ENCODE measurements around the gene LAMA5.

LAMA5 gene

DNA sequence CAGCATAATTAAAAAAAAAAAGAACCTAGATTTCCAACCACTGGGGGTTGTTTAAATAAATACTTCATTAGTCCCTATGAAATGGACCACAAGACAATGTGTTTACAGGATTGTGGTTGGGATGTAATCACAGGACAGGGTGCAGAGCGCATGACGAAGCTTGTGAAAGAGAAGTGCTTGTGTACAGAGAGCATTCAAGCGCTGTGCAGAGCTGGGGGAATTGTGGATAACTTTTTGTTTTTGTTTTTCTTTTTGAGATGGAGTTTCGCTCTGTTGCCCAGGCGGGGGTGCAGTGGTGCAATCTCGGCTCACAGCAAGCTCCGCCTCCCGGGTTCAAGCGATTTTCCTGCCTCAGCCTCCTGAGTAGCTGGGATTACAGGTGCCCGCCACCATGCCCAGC lies 22.3 kb downstream of the LAMA5 start:
- no peak for DNase-seq (ENCODE audit: low read depth)

DNA sequence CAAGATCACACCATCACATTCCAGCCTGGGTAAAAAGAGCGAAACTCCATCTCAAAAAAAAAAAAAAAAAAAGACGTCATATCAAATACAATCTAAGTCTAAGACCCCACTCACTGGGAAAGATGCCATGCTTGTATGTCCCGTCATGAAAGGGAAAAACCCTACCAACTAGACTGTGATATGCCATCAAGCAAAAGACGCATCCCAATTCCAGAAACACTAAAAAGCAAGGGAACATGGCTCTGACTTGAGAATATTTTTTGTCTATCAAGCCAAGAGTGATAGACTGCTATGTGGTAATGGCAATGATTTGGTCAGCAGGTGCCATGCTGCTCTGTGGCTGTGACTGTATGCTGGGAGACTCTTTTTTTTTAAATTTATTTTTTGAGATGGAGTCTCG lies 23.0 kb downstream of the LAMA5 start:
- DNase-seq (ENCODE audit: low read depth): no peak

DNA sequence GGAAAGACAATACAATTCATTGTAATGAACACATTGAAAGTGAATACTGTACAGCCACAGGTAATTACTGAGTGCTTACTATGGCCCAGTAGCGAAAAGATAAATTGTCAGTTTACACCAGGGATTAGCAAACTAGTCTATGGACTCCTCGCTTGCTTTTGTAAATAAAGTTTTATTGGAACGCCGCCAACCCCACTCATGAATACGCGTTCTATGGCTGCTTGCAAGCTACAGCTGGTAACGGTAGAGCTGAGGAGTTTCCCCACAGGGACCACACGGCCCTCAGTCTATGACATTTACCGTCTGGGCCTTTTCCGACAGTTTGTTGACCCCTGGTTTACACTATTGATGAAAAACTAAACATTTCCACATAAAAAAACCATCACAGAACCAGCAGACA lies 24.2 kb downstream of the LAMA5 start:
- DNase-seq (ENCODE audit: low read depth): no peak

DNA sequence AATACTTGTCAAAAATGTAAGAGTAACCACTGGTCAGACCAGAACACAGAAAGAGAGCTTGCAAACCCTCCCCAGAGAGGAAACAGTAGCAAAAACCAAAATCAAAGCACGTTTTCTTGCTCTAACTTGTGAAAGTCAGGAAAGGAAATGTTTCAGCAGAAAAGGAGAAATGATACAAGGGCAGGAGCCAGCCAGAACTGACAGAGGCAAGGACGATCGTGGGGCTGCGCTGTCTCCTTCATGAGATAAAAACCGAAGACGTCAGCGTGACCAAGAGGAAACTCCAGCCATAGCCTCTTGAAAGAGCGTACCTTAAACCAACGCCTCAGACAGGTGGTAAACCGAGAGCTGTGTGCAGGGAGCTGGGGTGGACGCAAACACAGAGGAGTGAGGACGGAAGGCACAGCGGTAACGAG lies 27.5 kb downstream of the LAMA5 start:
- DNase-seq (ENCODE audit: low read depth): no peak

DNA sequence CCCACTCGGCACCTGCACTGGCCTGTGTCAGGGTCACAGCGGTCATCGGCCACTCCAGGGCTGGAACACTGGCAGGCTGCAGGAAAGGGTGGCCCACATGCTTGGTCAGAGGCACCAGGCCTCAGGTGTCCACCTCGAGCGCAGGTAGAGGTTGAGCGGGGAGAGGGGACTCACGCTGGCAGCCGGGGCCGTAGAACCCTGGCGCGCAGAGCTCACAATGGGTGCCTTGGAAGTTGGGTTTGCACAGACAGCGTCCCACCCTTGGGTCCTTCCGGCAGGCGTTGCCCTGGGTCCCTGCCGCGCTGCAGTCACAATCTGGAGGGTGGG lies 28.9 kb downstream of the LAMA5 start:
- DNase-seq (ENCODE audit: low read depth): no peak

DNA sequence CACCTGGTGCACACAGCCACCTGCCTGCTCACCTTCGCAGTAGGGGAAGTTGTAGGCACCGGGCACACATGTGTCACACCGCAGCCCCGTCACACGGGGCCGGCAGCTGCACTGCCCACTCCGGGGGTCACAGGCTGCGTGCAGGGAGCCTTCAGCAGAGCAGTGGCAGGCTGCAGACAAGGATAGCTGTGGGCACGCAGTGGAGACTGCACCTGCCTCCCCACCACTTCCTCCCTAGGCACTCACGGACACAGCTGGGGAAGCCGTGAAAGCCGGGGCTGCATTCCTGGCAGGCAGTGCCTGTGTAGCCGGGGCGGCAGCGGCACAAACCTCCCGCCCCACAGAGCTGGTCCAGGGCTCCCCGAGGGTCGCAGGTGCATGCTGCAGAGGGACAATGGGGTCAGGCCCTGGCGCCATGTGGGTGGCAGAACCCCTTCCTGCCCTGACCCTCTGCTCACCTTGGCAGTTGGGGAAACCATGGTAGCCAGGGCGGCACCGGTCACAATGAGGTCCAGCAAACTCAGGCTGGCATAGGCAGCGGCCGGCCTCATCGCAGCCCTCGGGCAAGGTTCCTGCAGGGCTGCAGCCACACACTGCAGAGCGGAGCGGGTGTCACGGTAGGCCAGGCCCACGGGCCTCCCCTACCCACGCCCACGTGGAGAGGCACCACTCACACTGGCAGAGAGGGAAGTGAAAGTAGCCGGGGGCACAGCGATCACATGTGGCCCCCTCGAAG lies 29.4 kb downstream of the LAMA5 start:
- DNase-seq (ENCODE audit: low read depth): no peak

DNA sequence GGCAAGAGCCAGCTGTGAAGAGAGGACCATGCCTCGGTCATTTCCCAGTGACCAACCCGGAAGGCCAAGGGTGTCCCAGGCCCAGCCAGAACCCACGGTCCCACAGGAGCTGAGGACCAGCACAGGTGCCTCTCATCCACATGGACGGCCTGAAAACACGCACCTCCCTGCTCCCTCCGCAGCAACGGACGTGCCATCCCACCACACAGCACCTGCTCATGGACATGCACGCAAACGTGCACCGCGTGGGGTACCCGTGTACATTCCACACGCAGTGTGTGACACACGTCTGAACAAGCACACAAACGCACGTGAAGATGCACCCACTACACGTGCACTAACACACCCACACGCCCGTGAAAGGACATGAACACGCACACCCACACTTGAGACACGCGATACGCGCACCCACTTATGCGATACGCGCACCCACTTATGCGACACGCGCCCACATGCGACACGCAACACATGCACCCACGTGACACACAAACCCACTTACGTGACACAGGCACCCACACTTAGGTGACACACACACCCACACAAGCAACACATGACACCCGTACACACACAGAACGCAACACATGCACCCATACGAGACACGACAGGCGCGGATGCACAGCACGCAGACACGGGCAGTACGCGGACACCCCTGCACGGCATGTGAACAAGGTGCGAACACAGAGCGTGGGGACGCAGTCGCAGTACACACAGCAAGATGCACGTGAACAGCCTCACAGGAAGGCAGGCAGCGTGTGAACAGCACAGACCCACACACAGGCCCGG lies 30.1 kb downstream of the LAMA5 start:
- DNase-seq (ENCODE audit: low read depth): no peak

DNA sequence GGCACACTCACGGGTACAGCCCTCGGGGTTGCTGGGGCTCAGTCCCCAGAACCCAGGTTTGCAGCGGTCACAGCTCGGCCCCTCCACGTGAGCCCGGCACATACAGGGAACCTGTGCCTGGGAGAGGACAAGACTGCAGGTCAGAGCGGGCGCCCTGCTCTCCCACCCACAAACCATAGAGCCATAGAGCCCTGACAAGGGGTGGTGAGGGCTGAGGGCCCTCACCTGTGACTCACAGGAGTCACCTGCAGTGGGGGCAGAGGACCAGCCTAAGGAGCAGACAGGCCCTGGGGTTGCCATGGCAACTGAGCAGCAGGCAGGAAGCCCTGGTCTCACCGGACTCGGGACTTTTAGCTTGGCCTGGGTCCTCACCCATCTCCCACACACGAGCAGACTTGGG lies 30.8 kb downstream of the LAMA5 start:
- no peak for DNase-seq (ENCODE audit: low read depth)

DNA sequence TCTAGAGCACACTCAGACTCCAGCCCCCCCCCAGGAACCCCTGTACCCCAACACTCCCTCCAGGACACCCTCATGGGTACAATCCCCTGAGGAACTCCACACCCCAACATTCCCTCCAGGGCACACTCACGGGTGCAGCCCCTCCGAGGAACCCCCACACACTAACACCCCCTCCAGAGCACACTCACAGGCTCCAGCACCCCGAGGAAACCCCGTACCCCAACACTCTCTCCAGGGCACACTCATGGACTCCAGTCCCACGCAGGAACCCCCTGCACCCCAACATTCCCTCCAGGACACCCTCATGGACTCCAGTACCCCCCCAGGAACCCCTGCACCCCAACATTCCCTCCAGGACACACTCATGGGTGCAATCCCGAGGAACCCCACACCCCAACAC lies 31.6 kb downstream of the LAMA5 start:
- no peak for DNase-seq (ENCODE audit: low read depth)

DNA sequence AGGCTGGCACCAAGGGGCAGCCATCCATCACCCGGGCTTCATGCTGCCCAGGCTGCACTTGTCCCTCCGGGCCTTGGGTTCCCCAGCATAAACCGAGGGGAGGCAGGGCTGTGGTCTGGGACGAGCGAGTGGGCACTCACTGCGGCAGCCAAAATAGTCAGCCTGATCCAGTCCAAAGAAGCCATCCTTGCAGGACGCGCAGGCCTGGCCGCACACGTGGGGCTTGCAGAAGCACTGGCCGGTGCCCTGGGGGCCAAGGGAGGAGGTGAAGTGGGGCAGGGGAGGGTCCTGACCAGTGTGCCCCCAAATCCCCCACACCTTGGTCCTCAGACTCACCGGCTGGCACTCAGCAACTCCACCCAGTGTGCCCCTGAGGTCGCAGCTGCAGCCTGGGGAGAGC lies 32.2 kb downstream of the LAMA5 start:
- no peak for DNase-seq (ENCODE audit: low read depth)

DNA sequence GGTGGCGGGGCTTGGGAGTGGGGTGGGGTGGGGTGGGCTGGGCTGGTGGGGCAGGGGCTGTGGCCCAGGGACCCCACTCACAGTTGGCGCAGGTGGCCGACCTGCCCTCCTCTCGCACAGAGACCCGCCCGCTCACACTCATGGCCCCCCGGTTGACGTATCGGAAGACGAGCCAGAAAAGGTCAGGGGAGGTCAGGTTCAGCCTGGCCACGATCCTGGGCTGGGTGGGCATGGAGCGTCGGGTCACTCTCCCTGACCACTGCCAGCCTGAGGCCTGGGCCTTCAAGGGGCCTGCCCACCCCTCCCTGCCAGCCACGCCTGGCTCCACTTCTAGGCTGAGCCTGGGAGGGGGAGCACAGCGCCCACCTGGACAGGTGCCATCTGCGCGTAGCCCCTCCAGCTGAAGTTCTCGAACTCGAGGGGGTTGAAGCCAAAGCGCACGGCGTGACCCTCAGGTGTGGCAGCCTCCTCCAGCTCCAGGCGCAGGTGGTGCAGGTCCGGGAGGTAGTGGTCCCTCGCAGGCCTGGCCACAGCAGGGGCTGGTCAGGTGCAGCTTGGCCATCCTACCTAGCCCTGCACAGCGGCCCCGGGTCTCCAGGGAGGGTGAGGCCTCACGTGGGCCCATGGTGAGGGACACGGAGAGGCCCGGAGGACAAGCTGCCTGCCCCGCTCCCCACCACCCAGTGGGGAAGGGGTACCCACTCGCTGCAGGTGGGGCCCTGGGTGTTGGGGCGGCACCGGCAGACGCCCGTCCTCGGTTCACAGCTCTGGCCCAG lies 33.1 kb downstream of the LAMA5 start:
- DNase-seq (ENCODE audit: low read depth): no peak

DNA sequence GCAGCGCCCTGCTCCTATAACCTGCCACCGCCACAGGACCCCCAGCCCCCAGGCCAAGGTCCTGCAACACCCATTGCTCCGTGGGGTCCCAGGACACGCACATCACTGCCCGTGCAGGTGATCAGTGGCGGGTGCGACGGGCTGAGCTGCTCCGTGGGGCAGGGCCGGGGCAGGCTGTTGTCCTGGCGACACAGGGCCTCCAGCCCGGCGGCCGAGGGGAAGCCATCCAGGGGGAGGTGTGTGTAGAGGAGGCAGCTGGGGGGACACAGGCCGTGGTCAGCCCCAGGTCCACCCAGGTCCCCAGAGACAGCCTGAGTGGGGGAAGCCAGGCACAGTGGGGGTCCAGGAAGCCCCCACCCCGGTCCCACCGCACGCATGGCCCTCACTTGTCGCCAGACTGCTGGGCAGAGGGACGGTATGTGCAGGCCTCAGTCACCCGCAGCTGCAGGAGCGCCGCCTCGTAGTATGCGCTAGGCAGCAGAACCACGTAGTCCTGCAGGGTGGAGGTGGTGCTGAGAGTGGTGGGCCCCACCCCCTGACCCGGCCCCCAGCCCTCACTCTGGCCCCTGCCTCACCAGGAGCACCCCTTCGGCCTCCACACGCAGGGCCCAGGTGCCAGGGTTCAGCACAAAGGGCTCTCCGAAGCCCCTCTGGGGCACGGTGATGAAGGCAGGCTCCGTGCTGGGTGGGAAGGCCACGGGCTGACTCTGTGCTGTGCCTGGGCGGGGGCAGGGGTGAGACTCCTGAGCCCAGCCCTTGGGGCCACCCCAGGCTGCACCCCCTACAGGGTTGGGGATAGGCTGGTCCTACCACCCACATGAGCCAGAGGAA lies 33.9 kb downstream of the LAMA5 start:
- DNase-seq (ENCODE audit: low read depth): no peak

DNA sequence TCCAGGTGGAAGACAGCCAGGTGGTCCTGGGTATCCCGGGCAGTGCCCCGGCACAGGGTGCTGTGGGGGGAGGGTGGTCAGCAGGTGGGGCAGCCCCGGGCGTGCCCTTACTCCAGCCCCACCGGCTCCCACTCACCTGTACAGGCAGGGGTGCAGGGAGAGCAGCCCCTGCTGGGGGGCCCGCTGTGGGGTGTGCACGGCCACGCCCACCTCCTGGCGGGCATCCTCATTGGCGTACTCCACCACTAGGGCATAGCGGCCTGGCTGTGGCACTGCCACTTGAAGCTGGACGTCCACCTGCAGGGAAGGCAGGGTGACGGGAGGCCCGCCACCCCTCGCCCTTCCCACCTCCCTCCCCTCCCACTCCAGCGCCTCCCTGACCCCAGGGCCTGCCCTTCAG lies 34.7 kb downstream of the LAMA5 start:
- no peak for DNase-seq (ENCODE audit: low read depth)

DNA sequence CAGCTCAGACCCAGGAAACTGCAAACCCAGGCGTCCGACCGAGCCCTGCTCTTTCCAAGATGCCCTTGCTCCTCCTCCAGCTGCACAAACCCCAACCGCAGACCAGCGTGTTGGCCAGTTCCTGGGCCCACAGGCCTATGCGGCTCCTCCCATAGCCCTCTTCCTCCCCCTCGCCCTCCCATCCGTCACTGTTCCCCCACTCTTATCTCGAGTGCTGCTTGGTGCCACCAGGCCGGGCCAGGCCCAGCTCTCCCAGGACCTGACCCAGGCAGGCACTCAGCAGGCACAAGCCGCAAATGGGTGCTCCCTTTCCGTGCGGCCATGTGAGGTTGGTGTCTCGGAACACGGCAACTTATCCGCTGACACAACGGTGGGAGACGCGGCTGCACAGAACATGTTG lies 35.8 kb downstream of the LAMA5 start:
- no peak for DNase-seq (ENCODE audit: low read depth)

DNA sequence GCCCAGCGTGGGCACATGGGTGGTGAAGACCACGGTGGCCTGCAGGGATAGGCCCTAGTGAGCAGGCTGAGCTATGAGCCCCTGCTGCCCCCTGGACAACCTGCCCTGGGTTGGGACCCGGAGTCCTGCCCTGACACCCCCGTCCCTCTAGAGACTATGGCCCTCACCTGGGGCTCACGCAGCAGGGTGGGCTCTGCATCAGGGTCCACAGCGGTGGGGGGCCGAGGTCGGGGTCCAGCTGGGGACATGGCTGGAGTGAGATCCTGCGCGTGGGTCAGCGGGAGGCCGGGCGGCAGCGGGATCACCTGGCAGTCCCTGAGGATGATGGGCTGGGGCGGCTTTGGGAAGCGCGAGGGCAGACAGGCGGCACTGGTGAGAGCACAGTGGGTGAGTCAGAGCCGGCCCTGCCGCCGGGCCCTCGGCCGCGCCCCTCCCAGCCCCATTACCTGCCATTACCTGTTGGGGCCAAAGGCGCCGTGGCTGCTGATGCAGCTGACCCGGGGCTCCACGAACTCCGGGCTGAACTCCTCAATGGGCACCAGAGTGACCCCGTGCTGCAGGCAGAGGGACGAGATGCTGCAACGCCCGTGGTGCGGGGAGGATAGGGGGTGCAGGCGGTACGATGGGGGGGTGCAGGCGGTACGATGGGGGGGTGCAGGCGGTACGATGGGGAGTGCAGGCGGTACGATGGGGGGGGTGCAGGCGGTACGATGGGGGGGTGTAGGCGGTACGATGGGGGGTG lies 36.4 kb downstream of the LAMA5 start:
- no peak for DNase-seq (ENCODE audit: low read depth)

DNA sequence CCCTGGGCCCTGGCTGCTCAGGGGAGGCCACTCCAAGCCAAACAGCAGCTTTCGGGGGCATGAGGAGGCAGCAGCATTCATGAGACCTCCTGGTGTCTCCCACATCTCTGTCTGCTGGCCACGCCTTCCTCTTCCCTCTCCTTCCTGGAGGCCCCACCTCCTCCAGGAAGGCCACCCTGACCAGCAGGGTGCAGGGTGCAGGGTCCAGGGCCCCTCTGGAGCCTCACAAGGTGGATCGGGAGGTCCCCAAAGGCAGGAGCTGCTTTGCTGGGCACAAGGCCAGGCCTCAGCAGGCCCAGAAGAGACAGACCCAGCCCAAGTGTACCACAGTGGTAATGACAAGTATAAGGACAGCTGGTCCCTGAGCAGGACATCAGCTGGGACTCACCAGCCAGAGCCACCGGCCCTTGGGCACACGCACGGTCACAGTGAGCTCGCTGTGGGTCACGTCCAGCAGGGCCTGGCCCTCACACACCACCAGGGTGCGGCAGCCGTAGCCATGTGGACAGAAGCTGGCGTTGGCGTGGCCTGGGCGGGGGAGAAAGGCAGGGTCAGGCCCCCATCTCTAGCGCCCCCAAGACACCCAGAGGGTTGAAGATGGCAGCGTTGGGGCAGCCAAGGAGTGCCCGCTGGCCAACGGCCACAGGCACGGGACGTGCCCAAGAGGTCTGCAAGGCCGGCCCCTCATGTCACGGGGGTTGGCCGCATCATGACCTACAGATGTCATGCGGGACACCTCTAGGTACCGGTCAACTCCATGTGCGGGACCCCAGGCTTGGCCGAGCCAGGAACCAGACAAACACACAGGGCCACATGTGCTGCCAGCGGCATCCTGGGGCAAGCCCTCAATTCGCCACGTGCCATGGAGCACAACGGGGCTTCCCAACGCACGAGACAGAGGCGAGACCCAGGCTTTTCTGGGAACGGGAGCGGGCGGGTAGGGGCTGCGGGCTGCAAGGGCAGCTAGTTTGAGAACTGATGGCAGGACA lies 37.4 kb downstream of the LAMA5 start:
- no peak for DNase-seq (ENCODE audit: low read depth)

DNA sequence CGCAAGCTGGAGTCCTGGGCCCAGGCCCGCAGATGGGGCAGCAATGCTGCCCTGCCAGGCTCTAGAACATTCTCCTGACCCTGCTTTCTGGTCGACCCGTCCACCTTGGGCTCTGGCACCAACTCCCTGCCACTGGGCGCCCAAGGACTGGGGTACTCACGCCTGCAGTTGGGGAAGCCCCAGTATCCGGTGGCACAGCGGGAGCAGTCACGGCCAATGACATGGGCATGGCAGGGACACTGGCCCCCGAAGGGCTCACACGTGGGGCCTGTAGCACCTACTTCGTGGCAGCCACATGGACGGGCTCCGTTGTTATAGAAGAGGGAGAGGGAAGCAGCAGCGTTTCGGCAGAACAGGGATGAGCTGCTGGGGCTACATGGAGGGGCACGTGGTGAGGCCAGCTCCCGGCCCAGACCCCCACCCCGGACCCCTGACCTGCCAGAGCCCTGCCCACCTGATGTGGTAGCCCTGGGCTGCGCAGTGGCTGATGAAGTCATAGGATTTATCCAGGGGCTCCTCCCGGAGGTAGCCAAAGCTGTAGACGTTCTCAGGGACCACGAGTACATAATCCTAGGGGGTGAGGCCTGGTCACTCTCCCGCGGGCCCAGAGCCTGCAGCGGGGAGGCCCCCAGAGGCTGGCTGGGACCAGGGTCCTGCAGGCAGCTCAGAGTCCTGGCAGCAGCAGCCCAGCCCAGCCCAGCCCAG lies 38.3 kb downstream of the LAMA5 start:
- DNase-seq (ENCODE audit: low read depth): no peak

DNA sequence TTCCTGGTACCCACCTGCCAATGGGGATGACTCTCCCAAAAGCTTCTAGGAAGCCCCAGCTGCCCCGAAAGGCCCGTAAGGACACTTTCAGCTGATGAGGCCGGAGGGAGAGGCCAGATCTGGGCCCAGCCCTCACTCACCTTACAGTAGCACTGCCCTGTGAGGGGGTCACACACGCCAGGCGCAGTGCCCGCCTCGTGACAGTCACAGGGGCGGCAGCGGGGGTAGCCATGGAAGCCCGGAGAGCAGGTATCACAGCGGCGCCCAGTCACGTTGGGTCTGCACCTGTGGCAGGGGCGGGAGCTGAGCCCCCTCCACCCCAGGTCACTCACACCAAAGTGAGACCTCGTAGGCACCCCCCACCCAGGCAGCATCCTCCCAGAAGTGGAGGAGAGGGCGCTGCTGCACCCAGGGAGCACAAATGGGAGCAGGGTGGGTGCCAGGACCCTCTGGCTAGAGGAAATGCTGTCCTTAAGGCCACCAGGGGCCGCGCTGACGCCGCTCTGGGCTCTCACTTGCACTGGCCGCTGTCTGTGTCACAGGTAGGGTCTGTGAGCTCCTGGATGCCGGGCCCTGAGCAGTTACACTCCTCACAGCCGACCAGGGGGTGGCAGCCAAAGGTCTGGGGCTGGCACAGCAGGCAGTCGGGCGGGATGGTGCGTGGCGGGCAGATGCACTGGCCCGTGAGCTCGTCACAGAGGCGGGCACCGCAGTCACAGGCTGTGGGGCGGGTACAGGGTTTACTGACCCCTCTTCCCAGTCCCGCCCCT lies 39.2 kb downstream of the LAMA5 start:
- no peak for DNase-seq (ENCODE audit: low read depth)

Data from stimulated activated CD8-positive, alpha-beta memory T cell treated with anti-CD3 and anti-CD28 coated beads, Interleukin-4, amount 100 ng/mL, for 24 hours (primary cell).